ENCODE measurements around the gene KLF2.

Gene KLF2

DNA sequence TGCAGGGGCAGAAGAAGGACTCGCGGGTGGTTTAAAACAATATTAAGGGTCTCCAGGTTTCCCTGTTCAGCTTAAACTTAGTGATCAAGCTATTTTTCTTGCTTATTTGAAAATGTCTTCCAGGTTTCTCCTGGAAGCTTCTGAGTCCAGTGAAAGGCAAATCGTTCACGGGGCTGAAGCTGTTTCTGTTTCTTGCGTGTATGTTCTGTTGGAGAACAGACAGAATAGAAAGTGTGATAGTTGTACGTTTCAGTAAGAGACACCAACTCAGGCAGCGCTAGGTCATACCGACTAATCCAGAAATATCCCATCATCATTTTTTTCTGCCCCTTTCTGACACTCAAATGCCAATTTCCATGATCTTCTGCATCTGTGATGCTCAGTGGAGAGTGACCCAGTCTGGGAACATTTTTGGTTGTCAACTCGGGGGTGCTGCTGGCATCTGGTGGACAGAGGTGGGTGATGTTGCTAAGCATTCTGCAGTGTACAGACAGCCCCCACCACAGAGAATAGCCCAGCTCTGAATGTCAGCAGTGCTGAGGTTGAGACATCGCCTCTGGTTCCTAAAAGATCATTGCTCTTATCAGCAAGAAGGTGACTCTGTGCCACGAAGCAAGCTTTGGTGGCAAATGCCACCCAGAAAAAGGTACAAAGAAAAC lies 4.3 kb downstream of the KLF2 start:
- Histone ChIP-seq H3K4me2 (ENCODE audit: low read length) (peak overlapping the region; percentile 94), H3K9me3 (replicated peaks; ENCODE audit: low read length) (no peaks in the 10 kb centered on the region), H3K9ac (ENCODE audit: low read depth, low read length) (no peak overlapping the region), H3K4me1 (ENCODE audit: control insufficient read depth, insufficient read depth, low read length) (peaks cover 45% of the 10 kb centered on the region), H3K36me3 (ENCODE audit: insufficient read depth, low read length) (peaks cover 28% of the 10 kb centered on the region), H3K27me3 (ENCODE audit: control insufficient read depth, insufficient read depth, low read length) (no peaks in the 10 kb centered on the region), H3K4me3 (ENCODE audit: low read length) (no peak overlapping the region)

- no peaks in the 10 kb centered on the region for H3K27me3 ChIP-seq (ENCODE audit: control insufficient read depth, insufficient read depth, low read length)
- no peak overlapping the region for H3K4me3 ChIP-seq (ENCODE audit: low read length)
- peaks cover 42% of the 10 kb centered on the region for H3K4me1 ChIP-seq (ENCODE audit: control insufficient read depth, insufficient read depth, low read length)
- peaks cover 28% of the 10 kb centered on the region for H3K36me3 ChIP-seq (ENCODE audit: insufficient read depth, low read length)
- H3K9ac ChIP-seq (ENCODE audit: low read depth, low read length), result no peak overlapping the region
- H3K4me2 ChIP-seq (ENCODE audit: low read length), result no peak overlapping the region
- no peaks in the 10 kb centered on the region for H3K9me3 ChIP-seq (replicated peaks; ENCODE audit: low read length)
Measured at GRCh38 chr19:16330368-16330801, 5.8 kb downstream of the KLF2 start.

GRCh38 chr19:16330806-16331690 lies 6.4 kb downstream of the KLF2 start:
- peaks cover 37% of the 10 kb centered on the region for H3K4me1 ChIP-seq (ENCODE audit: control insufficient read depth, insufficient read depth, low read length)
- no peaks in the 10 kb centered on the region for H3K9me3 ChIP-seq (replicated peaks; ENCODE audit: low read length)
- no peaks in the 10 kb centered on the region for H3K27me3 ChIP-seq (ENCODE audit: control insufficient read depth, insufficient read depth, low read length)
- H3K36me3 ChIP-seq (ENCODE audit: insufficient read depth, low read length), result peaks cover 23% of the 10 kb centered on the region
- H3K4me2 ChIP-seq (ENCODE audit: low read length), result no peak overlapping the region
- H3K9ac ChIP-seq (ENCODE audit: low read depth, low read length), result no peak overlapping the region
- H3K4me3 ChIP-seq (ENCODE audit: low read length), result no peak overlapping the region

GRCh38 chr19:16333001-16333586 lies 8.5 kb downstream of the KLF2 start:
- H3K4me2 ChIP-seq (ENCODE audit: low read length), result no peak overlapping the region
- H3K27me3 ChIP-seq (ENCODE audit: control insufficient read depth, insufficient read depth, low read length), result no peaks in the 10 kb centered on the region
- no peak overlapping the region for H3K9ac ChIP-seq (ENCODE audit: low read depth, low read length)
- peaks cover 2% of the 10 kb centered on the region for H3K36me3 ChIP-seq (ENCODE audit: insufficient read depth, low read length)
- no peaks in the 10 kb centered on the region for H3K9me3 ChIP-seq (replicated peaks; ENCODE audit: low read length)
- peaks cover 32% of the 10 kb centered on the region for H3K4me1 ChIP-seq (ENCODE audit: control insufficient read depth, insufficient read depth, low read length)
- no peak overlapping the region for H3K4me3 ChIP-seq (ENCODE audit: low read length)

DNA sequence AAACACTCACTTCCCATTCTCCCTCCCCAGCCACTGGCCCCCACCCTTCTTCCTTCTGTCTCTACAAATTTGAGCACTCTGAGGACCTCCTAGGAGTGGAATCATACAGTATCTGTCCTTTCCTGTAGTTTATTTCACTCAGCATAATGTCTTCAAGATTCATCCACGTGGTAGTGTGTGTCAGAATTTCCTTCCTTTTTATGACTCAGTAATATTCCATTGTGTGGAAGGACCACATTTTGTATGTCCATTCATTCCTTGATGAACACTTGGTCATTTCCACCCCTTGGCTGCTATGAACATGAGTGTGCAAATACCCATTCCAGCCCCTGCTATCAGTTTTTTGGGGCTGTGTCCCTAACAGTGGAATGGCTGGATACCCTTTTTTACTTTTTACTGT lies 9.8 kb downstream of the KLF2 start:
- H3K4me2 ChIP-seq (ENCODE audit: low read length), result no peak overlapping the region
- no peak overlapping the region for H3K9ac ChIP-seq (ENCODE audit: low read depth, low read length)
- no peaks in the 10 kb centered on the region for H3K36me3 ChIP-seq (ENCODE audit: insufficient read depth, low read length)
- no peaks in the 10 kb centered on the region for H3K27me3 ChIP-seq (ENCODE audit: control insufficient read depth, insufficient read depth, low read length)
- H3K4me3 ChIP-seq (ENCODE audit: low read length), result no peak overlapping the region
- peaks cover 39% of the 10 kb centered on the region for H3K4me1 ChIP-seq (ENCODE audit: control insufficient read depth, insufficient read depth, low read length)
- no peaks in the 10 kb centered on the region for H3K9me3 ChIP-seq (replicated peaks; ENCODE audit: low read length)

- no peaks in the 10 kb centered on the region for H3K9me3 ChIP-seq (replicated peaks; ENCODE audit: low read length)
- H3K36me3 ChIP-seq (ENCODE audit: insufficient read depth, low read length), result no peaks in the 10 kb centered on the region
- no peaks in the 10 kb centered on the region for H3K27me3 ChIP-seq (ENCODE audit: control insufficient read depth, insufficient read depth, low read length)
- peaks cover 37% of the 10 kb centered on the region for H3K4me1 ChIP-seq (ENCODE audit: control insufficient read depth, insufficient read depth, low read length)
- no peak overlapping the region for H3K4me3 ChIP-seq (ENCODE audit: low read length)
- H3K4me2 ChIP-seq (ENCODE audit: low read length), result no peak overlapping the region
- no peak overlapping the region for H3K9ac ChIP-seq (ENCODE audit: low read depth, low read length)
Measured at GRCh38 chr19:16335226-16335625, 10.6 kb downstream of the KLF2 start.

- H3K9ac ChIP-seq (ENCODE audit: low read depth, low read length), result no peak overlapping the region
- no peak overlapping the region for H3K4me2 ChIP-seq (ENCODE audit: low read length)
- no peaks in the 10 kb centered on the region for H3K27me3 ChIP-seq (ENCODE audit: control insufficient read depth, insufficient read depth, low read length)
- H3K4me1 ChIP-seq (ENCODE audit: control insufficient read depth, insufficient read depth, low read length), result peaks cover 27% of the 10 kb centered on the region
- no peak overlapping the region for H3K4me3 ChIP-seq (ENCODE audit: low read length)
- no peaks in the 10 kb centered on the region for H3K36me3 ChIP-seq (ENCODE audit: insufficient read depth, low read length)
- no peaks in the 10 kb centered on the region for H3K9me3 ChIP-seq (replicated peaks; ENCODE audit: low read length)
Measured at GRCh38 chr19:16336571-16336970, 11.9 kb downstream of the KLF2 start.

- H3K27me3 ChIP-seq (ENCODE audit: control insufficient read depth, insufficient read depth, low read length), result no peaks in the 10 kb centered on the region
- H3K9me3 ChIP-seq (replicated peaks; ENCODE audit: low read length), result no peaks in the 10 kb centered on the region
- H3K9ac ChIP-seq (ENCODE audit: low read depth, low read length), result peak overlapping the region; percentile 63
- H3K4me1 ChIP-seq (ENCODE audit: control insufficient read depth, insufficient read depth, low read length), result peaks cover 33% of the 10 kb centered on the region
- H3K4me3 ChIP-seq (ENCODE audit: low read length), result peak overlapping the region; percentile 22
- no peaks in the 10 kb centered on the region for H3K36me3 ChIP-seq (ENCODE audit: insufficient read depth, low read length)
- peak overlapping the region; percentile 76 for H3K4me2 ChIP-seq (ENCODE audit: low read length)
Measured at GRCh38 chr19:16337809-16338469, 13.3 kb downstream of the KLF2 start.

- H3K4me3 ChIP-seq (ENCODE audit: low read length), result peak overlapping the region; percentile 22
- peaks cover 33% of the 10 kb centered on the region for H3K4me1 ChIP-seq (ENCODE audit: control insufficient read depth, insufficient read depth, low read length)
- peak overlapping the region; percentile 63 for H3K9ac ChIP-seq (ENCODE audit: low read depth, low read length)
Measured at GRCh38 chr19:16338470-16339360, 14.1 kb downstream of the KLF2 start.

DNA sequence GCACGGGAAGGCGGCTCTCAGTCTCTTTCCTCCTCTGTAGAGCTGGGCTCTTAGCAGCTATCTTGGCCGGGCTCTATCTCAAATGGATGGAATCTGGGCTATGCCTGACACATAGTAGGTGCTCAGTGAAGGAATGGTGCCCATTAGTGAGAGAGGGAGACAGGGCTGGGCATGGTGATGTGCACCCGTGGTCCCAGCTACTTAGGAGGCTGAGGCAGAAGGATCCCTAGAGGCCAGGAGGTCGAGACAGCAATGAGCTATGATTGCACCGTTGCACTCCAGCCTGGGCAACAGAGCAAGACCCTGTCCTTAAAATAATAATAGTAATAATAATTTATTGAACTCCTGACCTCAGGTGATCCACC lies 14.7 kb downstream of the KLF2 start:
- no peak overlapping the region for H3K4me3 ChIP-seq (ENCODE audit: low read length)
- H3K4me2 ChIP-seq (ENCODE audit: low read length), result peak overlapping the region; percentile 76
- peak overlapping the region; percentile 57 for H3K9ac ChIP-seq (ENCODE audit: low read depth, low read length)
- no peaks in the 10 kb centered on the region for H3K27me3 ChIP-seq (ENCODE audit: control insufficient read depth, insufficient read depth, low read length)
- no peaks in the 10 kb centered on the region for H3K36me3 ChIP-seq (ENCODE audit: insufficient read depth, low read length)
- no peaks in the 10 kb centered on the region for H3K9me3 ChIP-seq (replicated peaks; ENCODE audit: low read length)
- peaks cover 33% of the 10 kb centered on the region for H3K4me1 ChIP-seq (ENCODE audit: control insufficient read depth, insufficient read depth, low read length)

More at GRCh38 chr19:16338470-16339360, 14.1 kb downstream of the KLF2 start:
- Histone ChIP-seq H3K36me3 (ENCODE audit: insufficient read depth, low read length) (no peaks in the 10 kb centered on the region), H3K27me3 (ENCODE audit: control insufficient read depth, insufficient read depth, low read length) (no peaks in the 10 kb centered on the region), H3K4me2 (ENCODE audit: low read length) (peak overlapping the region; percentile 76), H3K9me3 (replicated peaks; ENCODE audit: low read length) (no peaks in the 10 kb centered on the region)
